ENCODE data around the gene S100B.

S100B gene

GRCh38 chr21:46624050-46624449, 19.2 kb upstream of the S100B start:
- no peaks in the 10 kb centered on the region for H3K4me1 ChIP-seq (ENCODE audit: insufficient read depth, poor library complexity, severe bottlenecking)
- ATAC-seq (ENCODE audit: low read depth), result no peak
- no peak for DNase-seq (ENCODE audit: low spot score)
- no peak overlapping the region for H3K27ac ChIP-seq (ENCODE audit: poor library complexity, severe bottlenecking)
- H3K4me3 ChIP-seq (ENCODE audit: severe bottlenecking), result no peak overlapping the region
- H3K36me3 ChIP-seq (ENCODE audit: low read depth), result no peaks in the 10 kb centered on the region
- H3K9me3 ChIP-seq (ENCODE audit: severe bottlenecking), result peaks cover 13% of the 10 kb centered on the region
- TF ChIP-seq CTCF (IDR thresholded peaks at IDR 0.05; ENCODE audit: poor library complexity, severe bottlenecking), result no peak
- no peaks in the 10 kb centered on the region for H3K27me3 ChIP-seq (ENCODE audit: insufficient read depth, poor library complexity, severe bottlenecking)

- no peaks in the 10 kb centered on the region for H3K4me1 ChIP-seq (ENCODE audit: insufficient read depth, poor library complexity, severe bottlenecking)
- H3K4me3 ChIP-seq (ENCODE audit: severe bottlenecking), result no peak overlapping the region
- H3K27me3 ChIP-seq (ENCODE audit: insufficient read depth, poor library complexity, severe bottlenecking), result peaks cover 4% of the 10 kb centered on the region
- H3K9me3 ChIP-seq (ENCODE audit: severe bottlenecking), result peaks cover 13% of the 10 kb centered on the region
- H3K27ac ChIP-seq (ENCODE audit: poor library complexity, severe bottlenecking), result no peak overlapping the region
- ATAC-seq (ENCODE audit: low read depth), result no peak
- no peak for TF ChIP-seq CTCF (IDR thresholded peaks at IDR 0.05; ENCODE audit: poor library complexity, severe bottlenecking)
- no peak for DNase-seq (ENCODE audit: low spot score)
- no peaks in the 10 kb centered on the region for H3K36me3 ChIP-seq (ENCODE audit: low read depth)
Observed at GRCh38 chr21:46622226-46622625, 17.3 kb upstream of the S100B start.

GRCh38 chr21:46621457-46622182, 16.7 kb upstream of the S100B start:
- Histone ChIP-seq H3K9me3 (ENCODE audit: severe bottlenecking) (peaks cover 12% of the 10 kb centered on the region), H3K27ac (ENCODE audit: poor library complexity, severe bottlenecking) (no peak overlapping the region), H3K27me3 (ENCODE audit: insufficient read depth, poor library complexity, severe bottlenecking) (peaks cover 4% of the 10 kb centered on the region), H3K4me3 (ENCODE audit: severe bottlenecking) (no peak overlapping the region), H3K4me1 (ENCODE audit: insufficient read depth, poor library complexity, severe bottlenecking) (no peaks in the 10 kb centered on the region), H3K36me3 (ENCODE audit: low read depth) (no peaks in the 10 kb centered on the region)
- no peak for ATAC-seq (ENCODE audit: low read depth)
- no peak for DNase-seq (ENCODE audit: low spot score)
- no peak for TF ChIP-seq CTCF (IDR thresholded peaks at IDR 0.05; ENCODE audit: poor library complexity, severe bottlenecking)

GRCh38 chr21:46620846-46621245, 16.0 kb upstream of the S100B start:
- Histone ChIP-seq H3K27me3 (ENCODE audit: insufficient read depth, poor library complexity, severe bottlenecking) (peaks cover 4% of the 10 kb centered on the region), H3K4me1 (ENCODE audit: insufficient read depth, poor library complexity, severe bottlenecking) (no peaks in the 10 kb centered on the region), H3K36me3 (ENCODE audit: low read depth) (no peaks in the 10 kb centered on the region), H3K4me3 (ENCODE audit: severe bottlenecking) (no peak overlapping the region), H3K27ac (ENCODE audit: poor library complexity, severe bottlenecking) (no peak overlapping the region), H3K9me3 (ENCODE audit: severe bottlenecking) (peaks cover 4% of the 10 kb centered on the region)
- DNase-seq (ENCODE audit: low spot score) (no peak), ATAC-seq (ENCODE audit: low read depth) (no peak)
- no peak for TF ChIP-seq CTCF (IDR thresholded peaks at IDR 0.05; ENCODE audit: poor library complexity, severe bottlenecking)

DNA sequence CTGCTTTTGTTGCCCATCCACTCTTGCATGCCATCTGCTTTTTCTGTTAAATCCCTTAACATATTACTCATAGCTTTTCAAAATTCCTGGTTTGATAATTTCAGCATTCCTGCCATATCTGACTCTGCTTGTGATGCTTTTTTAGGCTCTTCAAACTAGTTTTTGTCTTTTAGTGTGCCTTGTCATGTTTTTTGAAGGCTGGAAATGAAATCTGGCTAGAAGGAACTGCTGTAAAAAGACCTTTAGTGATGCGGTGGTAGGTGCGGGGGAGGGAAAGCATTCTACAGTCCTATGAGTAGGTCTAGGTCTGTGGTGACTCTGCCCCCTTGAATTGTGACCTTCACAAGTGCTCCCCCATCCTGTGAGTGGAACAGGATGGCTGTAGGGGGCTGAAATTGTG, 15.0 kb upstream of the S100B start:
- Histone ChIP-seq H3K4me1 (ENCODE audit: insufficient read depth, poor library complexity, severe bottlenecking) (no peaks in the 10 kb centered on the region), H3K4me3 (ENCODE audit: severe bottlenecking) (no peak overlapping the region), H3K9me3 (ENCODE audit: severe bottlenecking) (no peaks in the 10 kb centered on the region), H3K36me3 (ENCODE audit: low read depth) (no peaks in the 10 kb centered on the region), H3K27ac (ENCODE audit: poor library complexity, severe bottlenecking) (no peak overlapping the region), H3K27me3 (ENCODE audit: insufficient read depth, poor library complexity, severe bottlenecking) (peaks cover 4% of the 10 kb centered on the region)
- TF ChIP-seq CTCF (IDR thresholded peaks at IDR 0.05; ENCODE audit: poor library complexity, severe bottlenecking), result no peak
- DNase-seq (ENCODE audit: low spot score) (no peak), ATAC-seq (ENCODE audit: low read depth) (no peak)
